Stimulated activated CD4-positive, alpha-beta T cell treated with anti-CD3 and anti-CD28 coated beads, Interleukin-12 subunit alpha, Interleukin-12 subunit beta, amount 100 ng/mL, for 48 hours (primary cell): ENCODE measurements around the gene UNG.
"Not testable (repeated sequence)": the region's sequence is repeated elsewhere in the genome, so short reads cannot be mapped to it uniquely, and the experiment has no call there.

Source experiments
- DNase-seq, 3 donors: peaks; one replicate each; pipeline ENCODE4 v3.0.0-alpha.2; 2020; ENCODE audit warnings: low read depth in 2 of 3, low spot score in 1 of 3

Gene UNG

GRCh38 chr12:109120557-109120956, 23.2 kb downstream of the UNG start:
- DNase-seq = no peak

- no peak for DNase-seq
Observed at GRCh38 chr12:109121346-109121880, 24.0 kb downstream of the UNG start.

- DNase-seq = no peak
Observed at GRCh38 chr12:109124878-109125648, 27.7 kb downstream of the UNG start.

GRCh38 chr12:109125791-109126190, 28.4 kb downstream of the UNG start:
- no peak for DNase-seq

- no peak for DNase-seq
Observed at GRCh38 chr12:109126784-109127183, 29.4 kb downstream of the UNG start.

- no peak for DNase-seq
Observed at GRCh38 chr12:109127533-109128242, 30.3 kb downstream of the UNG start.

GRCh38 chr12:109130297-109131153, 33.1 kb downstream of the UNG start:
- DNase-seq = no peak

GRCh38 chr12:109131154-109132050, 34.0 kb downstream of the UNG start:
- DNase-seq = no peak

GRCh38 chr12:109134186-109134917, 37.0 kb downstream of the UNG start:
- no peak for DNase-seq

- DNase-seq = no peak
Observed at GRCh38 chr12:109137055-109137454, 39.7 kb downstream of the UNG start.

- no peak for DNase-seq
Observed at GRCh38 chr12:109139360-109139759, 42.0 kb downstream of the UNG start.

GRCh38 chr12:109139791-109140190, 42.4 kb downstream of the UNG start:
- DNase-seq = no peak

- no peak for DNase-seq
Observed at GRCh38 chr12:109140560-109140959, 43.2 kb downstream of the UNG start.

- no peak for DNase-seq
Observed at GRCh38 chr12:109144224-109144623, 46.8 kb downstream of the UNG start.

- DNase-seq = not testable (repeated sequence)
Observed at GRCh38 chr12:109147126-109147525, 49.7 kb downstream of the UNG start.

- DNase-seq = no peak
Observed at GRCh38 chr12:109147954-109148353, 50.6 kb downstream of the UNG start.

GRCh38 chr12:109150124-109150640, 52.8 kb downstream of the UNG start:
- no peak for DNase-seq

- DNase-seq = no peak
Observed at GRCh38 chr12:109151457-109151856, 54.1 kb downstream of the UNG start.

- no peak for DNase-seq
Observed at GRCh38 chr12:109153821-109154441, 56.5 kb downstream of the UNG start.
